ENCODE results near the gene PXT1.

Gene PXT1

GRCh38 chr6:36387440-36388303 is 55.0 kb downstream of the PXT1 start, which contains the start of gene ETV7:
ETV7 (minus strand) TSS chr6:36387669; CDS start chr6:36387541, 128 bp downstream.
- FAIRE-seq: no peak

- FAIRE-seq: no peak
Measured at GRCh38 chr6:36386495-36387439, 55.9 kb downstream of the PXT1 start.

GRCh38 chr6:36384095-36384494 is 58.6 kb downstream of the PXT1 start:
- no peak for FAIRE-seq

GRCh38 chr6:36383606-36384005 is 59.0 kb downstream of the PXT1 start:
- FAIRE-seq: no peak

GRCh38 chr6:36382976-36383375 is 59.7 kb downstream of the PXT1 start:
- FAIRE-seq: no peak

GRCh38 chr6:36381502-36382389 is 60.9 kb downstream of the PXT1 start:
- FAIRE-seq: no peak

- no peak for FAIRE-seq
Measured at GRCh38 chr6:36380166-36380565, 62.5 kb downstream of the PXT1 start.

- FAIRE-seq: no peak
Measured at GRCh38 chr6:36378936-36379335, 63.7 kb downstream of the PXT1 start.

- FAIRE-seq: no peak
Measured at GRCh38 chr6:36378243-36378920, 64.3 kb downstream of the PXT1 start.

GRCh38 chr6:36377594-36377993 is 65.1 kb downstream of the PXT1 start:
- no peak for FAIRE-seq

- FAIRE-seq: no peak
Measured at GRCh38 chr6:36376742-36377141, 65.9 kb downstream of the PXT1 start.

- no peak for FAIRE-seq
Measured at GRCh38 chr6:36376183-36376582, 66.5 kb downstream of the PXT1 start.

- no peak for FAIRE-seq
Measured at GRCh38 chr6:36375644-36376155, 67.0 kb downstream of the PXT1 start.

- no peak for FAIRE-seq
Measured at GRCh38 chr6:36374972-36375371, 67.7 kb downstream of the PXT1 start.

GRCh38 chr6:36374194-36374593 is 68.5 kb downstream of the PXT1 start:
- no peak for FAIRE-seq

GRCh38 chr6:36373368-36374019 is 69.2 kb downstream of the PXT1 start:
- FAIRE-seq: no peak

GRCh38 chr6:36372088-36372487 is 70.6 kb downstream of the PXT1 start:
- FAIRE-seq: no peak

- FAIRE-seq: no peak
Measured at GRCh38 chr6:36371211-36371610, 71.4 kb downstream of the PXT1 start.

GRCh38 chr6:36370638-36371037 is 72.0 kb downstream of the PXT1 start:
- FAIRE-seq: no peak

- no peak for FAIRE-seq
Measured at GRCh38 chr6:36368921-36369865, 73.5 kb downstream of the PXT1 start.

All from islet of Langerhans (tissue), 1 donor.